Transverse colon (tissue), 4 donors: ENCODE measurements around the gene EIF1. TPM values are rescaled to one million over a fixed set of nuclear protein-coding genes. Genes with fewer than 3 reads are reported as not detected.

Source experiments
- DNase-seq: peaks from one replicate; pipeline ENCODE4 v3.0.0-alpha.2; 2019
- H3K27ac ChIP-seq, 4 donors: fragments of 200-600 bp; sonication (generic); 2 replicates each; pipeline ENCODE4 v1.5.1; 2016 to 2018; ENCODE audit warnings: inconsistent platforms in 4 of 4
- H3K27me3 ChIP-seq: fragments of 200-600 bp; sonication (generic); 2 replicates; pipeline ENCODE4 v1.5.1; 2017; ENCODE audit warnings: inconsistent platforms
- H3K36me3 ChIP-seq, 4 donors: fragments of 200-600 bp; sonication (generic); 2 replicates each; pipeline ENCODE4 v1.5.1; 2017 to 2019; ENCODE audit warnings: inconsistent platforms in 4 of 4
- H3K4me1 ChIP-seq, 4 donors: fragments of 200-600 bp; sonication (generic); 2 replicates each; pipeline ENCODE4 v1.5.1; 2017 to 2020; ENCODE audit warnings: inconsistent platforms in 4 of 4
- H3K4me3 ChIP-seq, 4 donors: fragments of 200-600 bp; sonication (generic); 1 replicate in 1 of 4; 2 replicates in 3 of 4; pipeline versions ENCODE4 v1.5.1 to v1.6.1; 2017 to 2019; ENCODE audit warnings: inconsistent platforms in 4 of 4
- H3K9me3 ChIP-seq, 2 donors: fragments of 200-600 bp; sonication (generic); 2 replicates each; pipeline ENCODE4 v1.5.1; 2017 to 2019; ENCODE audit warnings: inconsistent platforms in 2 of 2
- CTCF ChIP-seq, 5 experiments: fragments of 200-600 bp in 3 of 5; fragments of 450-650 bp in 2 of 5; sonication (generic) in 3 of 5; IDR thresholded peaks; 1 replicate in 2 of 5; 2 replicates in 3 of 5; pipeline ENCODE4 v1.5.1; 2016 to 2017; ENCODE audit warnings: antibody characterized with exemption in 5 of 5, inconsistent platforms in 3 of 5, mild to moderate bottlenecking in 2 of 5, moderate library complexity in 1 of 5
- EP300 ChIP-seq: sonication (generic); formaldehyde crosslinking; IDR thresholded peaks from one replicate; pipeline ENCODE4 v1.6.1; 2017; ENCODE audit warnings: antibody characterized with exemption, low read depth
- POLR2A ChIP-seq: fragments of 450-650 bp; IDR thresholded peaks from one replicate; pipeline ENCODE4 v1.6.1; 2016; ENCODE audit warnings: antibody characterized with exemption, mild to moderate bottlenecking, moderate library complexity
- POLR2AphosphoS5 ChIP-seq, 3 donors: sonication (generic); formaldehyde crosslinking; IDR thresholded peaks; one replicate each; pipeline ENCODE4 v1.6.1; 2016; ENCODE audit warnings: antibody characterized with exemption in 3 of 3
- WGBS, 2 donors: methylation state at CpG; one replicate each; pipeline ENCODE4 v1.1.5; 2018; ENCODE audit warnings: low coverage in 1 of 2; 5-methylcytosine and 5-hydroxymethylcytosine counted together
- in situ Hi-C, 4 donors: fragments of 200-750 bp; cut with MboI; loops; one replicate each; pipeline versions ENCODE4 v1.15.0 to v1.15.1; 2017; ENCODE audit warnings: low sequenced_read_pairs in 3 of 4, low pct_ligation_motif_present in 1 of 4, low pct_unique_long_range_greater_than_20kb in 1 of 4
- intact Hi-C: fragments of 100-400 bp; cut with DNase I; formaldehyde crosslinking; loops from one replicate; pipeline ENCODE4 v1.15.1; 2023; ENCODE audit warnings: low total_unique reads
- total RNA-seq, 4 donors: library from RNA; depleted of rRNA; stranded (reverse); fragments of >200 nt; gene quantifications; one replicate each; pipeline ENCODE4 v1.1.0, GENCODE V29; 2016

Gene EIF1
- total RNA-seq, 4 donors from 2014 or later = 93.3 to 520 (median 241) TPM

- intact Hi-C loops (no loop called here), in situ Hi-C loops (loop anchor here in 1 of 4 donors (25.0 kb wide), 1 partner anchor 363 kb away; the partner anchor contains the start of gene ZNF385C)
- TF ChIP-seq EP300 (no peak), POLR2AphosphoS5 (IDR thresholded peaks at IDR 0.05) (no peak), CTCF (IDR thresholded peaks at IDR 0.05) (no peak), POLR2A (no peak)
- DNase-seq = no peak
- no peaks in the 10 kb centered on the region for H3K4me1 ChIP-seq
- 72 to 81% methylated on average over 5 to 16 of the region's 17 CpGs for WGBS, 2 donors
- no peaks in the 10 kb centered on the region for H3K27me3 ChIP-seq
- no peak overlapping the region for H3K4me3 ChIP-seq
- H3K9me3 ChIP-seq = no peaks in the 10 kb centered on the region
- no peak overlapping the region for H3K27ac ChIP-seq
- H3K36me3 ChIP-seq = no peaks in the 10 kb centered on the region
Measured at GRCh38 chr17:41724476-41725050, 35.9 kb downstream of the EIF1 start.

GRCh38 chr17:41725134-41725533 is 36.4 kb downstream of the EIF1 start:
- 71 to 89% methylated on average over 1 to 5 of the region's 5 CpGs for WGBS, 2 donors

GRCh38 chr17:41728056-41728455 is 39.4 kb downstream of the EIF1 start:
- no peaks in the 10 kb centered on the region for H3K4me1 ChIP-seq
- no peak overlapping the region for H3K27ac ChIP-seq
- H3K27me3 ChIP-seq = peaks cover 30% of the 10 kb centered on the region
- WGBS, 2 donors = 90% methylated on average over 12 of the region's 12 CpGs; no CpG with 5 or more reads in 1 of the 2 donors
- DNase-seq = no peak
- no peak overlapping the region for H3K4me3 ChIP-seq
- no peaks in the 10 kb centered on the region for H3K9me3 ChIP-seq
- no peaks in the 10 kb centered on the region for H3K36me3 ChIP-seq
- TF ChIP-seq EP300 (no peak), POLR2A (no peak), POLR2AphosphoS5 (IDR thresholded peaks at IDR 0.05) (no peak), CTCF (IDR thresholded peaks at IDR 0.05) (no peak)
- in situ Hi-C loops (loop anchor here in 1 of 4 donors (25.0 kb wide), 1 partner anchor 359 kb away; the partner anchor contains the start of gene ZNF385C), intact Hi-C loops (no loop called here)

More at GRCh38 chr17:41725134-41725533, 36.4 kb downstream of the EIF1 start:
- Histone ChIP-seq H3K4me1 (no peaks in the 10 kb centered on the region), H3K27ac (no peak overlapping the region), H3K9me3 (no peaks in the 10 kb centered on the region), H3K36me3 (no peaks in the 10 kb centered on the region), H3K4me3 (no peak overlapping the region), H3K27me3 (peaks cover 2% of the 10 kb centered on the region)
- DNase-seq = no peak
- in situ Hi-C loops = loop anchor here in 1 of 4 donors (25.0 kb wide), 1 partner anchor 362 kb away; the partner anchor contains the start of gene ZNF385C
- intact Hi-C loops = no loop called here
- no peak for TF ChIP-seq EP300
- TF ChIP-seq CTCF (IDR thresholded peaks at IDR 0.05) = no peak
- TF ChIP-seq POLR2A = no peak
- no peak for TF ChIP-seq POLR2AphosphoS5 (IDR thresholded peaks at IDR 0.05)

GRCh38 chr17:41730479-41730878 is 41.8 kb downstream of the EIF1 start:
- in situ Hi-C loops = loop anchor here in 3 of 4 donors (10.0 to 25.0 kb wide), 3 partner anchors 74 to 357 kb away; partner anchors contain the start of gene ZNF385C (in 1 of the 3)
- H3K27me3 ChIP-seq = peaks cover 54% of the 10 kb centered on the region
- 33 to 39% methylated on average over 1 to 4 of the region's 4 CpGs for WGBS, 2 donors

More at GRCh38 chr17:41730479-41730878, 41.8 kb downstream of the EIF1 start:
- H3K27ac ChIP-seq = no peak overlapping the region
- no peak for TF ChIP-seq EP300
- TF ChIP-seq CTCF (IDR thresholded peaks at IDR 0.05) = no peak
- TF ChIP-seq POLR2AphosphoS5 (IDR thresholded peaks at IDR 0.05) = no peak
- no peak for TF ChIP-seq POLR2A
- H3K36me3 ChIP-seq = no peaks in the 10 kb centered on the region
- DNase-seq = no peak
- no peak overlapping the region for H3K4me3 ChIP-seq
- intact Hi-C loops = loop anchor here (10.0 kb wide), 1 partner anchor 154 kb away; no protein-coding TSS in a partner anchor
- H3K9me3 ChIP-seq = no peaks in the 10 kb centered on the region
- peaks cover 10 to 22% (median 16%) of the 10 kb centered on the region in 4 donors for H3K4me1 ChIP-seq
